HG03521 (cell line): ENCODE data around the gene LOXHD1.

Experiments
- ATAC-seq: cut with Tn5 transposase; IDR thresholded peaks from one replicate; pipeline ENCODE4 v1.9.1; 2021; ENCODE audit warnings: mild to moderate bottlenecking, moderate library complexity; ENCODE audit not compliant: unreplicated experiment

The LOXHD1 gene

DNA sequence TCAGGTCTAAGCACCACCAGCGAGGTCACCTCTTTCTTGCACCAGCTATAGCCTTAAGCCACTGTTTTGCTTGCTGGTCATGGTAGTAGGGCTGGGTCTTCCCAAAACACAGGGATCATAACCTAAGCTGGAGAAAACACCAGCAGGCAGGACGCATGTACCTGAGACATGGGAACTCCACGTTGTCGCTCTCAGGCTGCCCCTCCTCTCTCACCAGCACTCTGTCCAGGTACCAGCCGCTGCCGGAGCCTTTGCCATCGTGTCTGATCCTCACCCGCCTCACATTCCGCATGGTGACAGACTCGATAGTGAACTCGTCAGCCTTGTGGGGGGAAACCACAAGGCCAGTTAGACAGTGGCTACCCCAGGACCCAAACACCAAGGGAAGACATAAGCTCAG is 79.5 kb downstream of the LOXHD1 start:
- no peak for ATAC-seq

DNA sequence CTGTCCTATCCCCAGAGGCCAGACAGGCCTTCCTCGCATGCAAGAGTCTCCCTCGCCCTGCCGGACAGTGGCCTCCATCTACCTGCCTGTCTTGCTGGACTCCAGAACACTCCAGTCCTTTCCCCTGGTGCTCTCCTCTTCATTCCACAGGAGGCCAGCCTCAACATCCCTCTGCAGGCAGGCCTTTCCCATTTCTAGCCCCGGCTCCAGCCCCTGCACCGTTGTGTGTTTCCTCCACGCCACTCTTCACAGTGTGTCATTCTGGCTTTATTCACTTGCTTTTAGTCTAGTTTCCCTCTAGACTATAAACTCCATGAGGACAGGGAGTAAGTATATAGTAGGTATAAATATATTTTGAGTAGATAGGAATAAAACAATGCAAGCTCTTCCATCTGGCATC is 81.2 kb downstream of the LOXHD1 start:
- no peak for ATAC-seq

DNA sequence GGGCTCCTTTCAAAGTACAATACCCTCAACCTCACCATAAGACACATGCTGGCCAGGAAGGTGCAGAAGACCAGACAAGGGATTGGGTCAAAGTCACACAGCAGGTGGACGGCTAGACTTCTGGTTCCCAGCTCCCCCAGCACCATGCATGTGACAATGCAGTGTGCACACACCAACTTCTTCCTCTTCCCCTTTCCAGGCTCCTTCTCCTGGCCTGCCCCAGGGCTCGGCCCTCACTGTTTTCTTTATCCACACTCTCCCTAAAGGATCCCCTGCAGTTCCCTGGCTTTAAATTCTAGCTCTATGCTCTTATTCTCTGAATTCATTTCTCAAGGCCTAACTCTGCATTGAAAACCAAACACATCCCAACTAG is 82.3 kb downstream of the LOXHD1 start:
- ATAC-seq = no peak

DNA sequence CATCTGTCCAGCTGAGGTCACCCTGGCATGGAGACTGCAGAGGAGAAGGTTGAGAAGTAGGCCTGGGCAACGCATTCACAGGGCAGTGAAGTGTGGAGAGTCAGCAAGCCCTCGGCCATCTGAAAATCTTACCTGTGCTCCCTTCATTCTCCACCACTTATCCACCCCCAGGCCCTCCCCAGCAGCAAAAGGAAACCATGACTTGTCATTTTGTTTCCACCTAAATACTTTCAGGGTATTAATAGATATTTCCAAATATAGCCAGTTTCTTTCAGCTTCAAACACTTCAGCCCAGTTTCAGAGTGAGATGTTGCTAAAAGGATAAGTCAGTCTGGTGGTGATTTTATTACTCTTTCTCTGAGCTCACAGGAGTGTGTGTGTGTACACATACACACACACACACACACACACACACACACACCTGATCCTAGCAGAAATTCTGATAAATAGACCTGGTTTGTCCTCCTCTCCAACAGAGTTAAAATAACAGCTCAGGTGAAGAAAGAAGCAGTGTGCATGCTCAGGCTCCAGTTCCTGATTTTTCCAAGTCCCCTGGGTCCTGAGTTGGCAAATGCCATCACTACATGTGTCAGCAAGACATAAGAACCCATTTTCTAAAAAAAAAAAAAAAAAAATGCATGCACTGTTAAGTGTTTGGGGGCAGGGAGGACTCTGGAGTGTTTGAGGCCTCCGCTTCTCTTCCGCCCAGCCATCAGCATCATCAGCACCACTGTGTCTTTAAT is 82.8 kb downstream of the LOXHD1 start:
- ATAC-seq = no peak

DNA sequence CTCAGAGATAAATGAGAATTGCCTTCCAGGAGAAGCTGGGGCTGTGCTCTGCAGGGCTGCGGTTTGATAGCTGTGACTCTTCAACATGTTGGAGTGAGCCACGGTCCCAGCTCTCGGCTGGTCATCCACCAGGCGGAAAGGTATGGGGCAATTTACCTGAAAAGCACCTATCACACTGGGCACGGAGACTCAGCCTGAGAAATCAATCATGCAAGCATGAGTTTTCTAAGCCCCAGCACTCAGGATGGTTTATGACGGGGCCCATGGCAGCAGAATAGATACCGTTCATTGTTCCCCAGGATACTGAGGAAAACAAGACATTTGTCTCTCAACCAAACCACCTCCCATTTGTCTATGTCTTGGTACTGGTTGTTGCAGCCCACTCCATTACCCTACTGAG is 83.9 kb downstream of the LOXHD1 start:
- no peak for ATAC-seq

DNA sequence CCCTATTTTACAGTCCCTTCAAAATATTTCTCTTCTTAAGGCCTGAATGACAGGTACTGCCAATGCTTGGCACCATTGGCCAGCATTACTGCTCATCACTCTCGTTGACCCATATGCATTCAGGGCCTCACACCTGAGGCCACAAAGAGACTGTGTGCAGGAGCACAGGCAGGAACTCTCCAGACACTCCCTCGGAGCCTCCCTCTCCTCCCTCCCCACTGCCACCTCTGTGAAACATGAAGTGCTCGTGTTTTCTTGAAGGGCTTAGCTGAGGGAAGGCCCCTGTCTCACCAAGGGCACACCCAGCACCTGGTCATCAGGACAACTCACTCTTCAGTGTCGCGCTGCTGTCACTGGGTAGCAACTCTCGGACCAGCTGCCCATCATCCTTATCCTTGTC is 85.3 kb downstream of the LOXHD1 start:
- no peak for ATAC-seq

DNA sequence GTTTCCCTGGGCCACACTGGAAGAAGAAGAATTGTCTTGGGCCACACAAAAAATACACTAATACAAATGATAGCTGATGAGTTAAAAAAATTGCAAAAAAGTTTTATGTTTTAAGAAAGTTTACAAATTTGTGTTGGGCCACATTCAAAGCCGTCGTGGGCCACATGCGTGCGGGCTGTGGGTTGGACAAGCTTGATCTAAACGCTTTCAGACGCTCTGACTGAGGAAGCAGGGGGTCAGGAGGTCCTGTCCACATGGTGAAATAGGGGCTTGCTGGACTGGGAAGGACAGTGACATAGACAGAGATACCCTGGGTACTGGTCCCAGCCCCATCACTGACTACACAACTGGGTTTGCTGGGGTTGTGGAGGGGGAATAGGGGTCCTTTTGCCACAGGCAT is 86.4 kb downstream of the LOXHD1 start:
- ATAC-seq = no peak

DNA sequence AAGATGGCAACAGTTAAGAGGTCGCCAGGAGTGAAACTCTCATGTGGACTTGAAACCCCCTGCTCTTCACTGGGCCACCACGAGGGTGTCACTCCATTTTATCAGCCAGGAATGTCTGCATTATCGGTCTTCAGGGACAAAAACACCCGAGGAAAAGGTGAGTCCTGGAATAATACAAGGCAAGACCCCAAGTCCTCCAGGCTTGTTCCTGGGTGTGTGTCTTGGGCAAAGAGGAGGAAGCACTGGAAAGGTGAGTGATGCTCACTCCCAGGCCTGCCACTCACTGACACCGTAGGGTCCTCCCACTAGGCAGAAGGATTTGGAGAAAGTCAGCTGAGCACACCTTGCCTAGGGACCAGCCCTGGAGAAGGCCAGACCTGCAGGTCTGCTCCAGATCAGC is 86.9 kb downstream of the LOXHD1 start:
- no peak for ATAC-seq

DNA sequence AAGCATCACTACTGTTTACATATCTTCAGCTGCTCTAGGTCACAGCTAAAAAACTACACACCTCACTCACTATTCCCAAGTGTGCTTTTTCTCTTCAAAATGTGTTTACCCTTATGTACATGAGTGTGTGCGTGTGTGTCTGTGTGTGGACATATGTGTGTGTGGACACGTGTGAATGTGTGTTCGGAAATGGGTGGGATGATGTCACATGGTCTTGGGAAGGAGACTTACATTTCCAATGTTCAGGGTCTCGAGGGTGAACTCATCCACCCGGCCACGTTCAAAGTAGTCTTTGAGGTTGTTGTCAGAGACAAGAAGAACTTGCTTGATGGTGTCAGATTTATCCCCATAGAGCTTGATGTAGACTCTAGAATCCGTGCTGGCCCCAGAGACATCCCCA is 87.8 kb downstream of the LOXHD1 start:
- ATAC-seq = no peak

DNA sequence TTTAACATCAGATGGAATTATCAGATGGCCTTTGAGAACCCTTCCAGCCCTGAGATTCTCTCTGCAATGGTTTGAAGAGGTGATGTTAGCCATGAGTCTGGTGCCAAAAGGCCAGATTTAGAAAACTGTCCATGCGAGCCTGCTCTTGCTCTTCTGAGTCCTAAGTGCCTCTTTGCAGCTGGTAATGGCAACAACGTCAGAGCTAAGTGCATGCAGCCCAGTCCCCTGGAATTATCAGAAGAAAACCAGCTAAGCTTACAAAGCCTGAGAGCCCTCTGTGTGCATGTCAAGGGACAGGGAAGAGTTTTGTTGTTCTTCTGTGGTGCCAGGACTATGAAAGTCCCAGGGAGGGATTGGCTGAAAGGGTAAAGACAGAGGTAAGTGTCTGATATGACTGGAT is 89.8 kb downstream of the LOXHD1 start:
- ATAC-seq = no peak

DNA sequence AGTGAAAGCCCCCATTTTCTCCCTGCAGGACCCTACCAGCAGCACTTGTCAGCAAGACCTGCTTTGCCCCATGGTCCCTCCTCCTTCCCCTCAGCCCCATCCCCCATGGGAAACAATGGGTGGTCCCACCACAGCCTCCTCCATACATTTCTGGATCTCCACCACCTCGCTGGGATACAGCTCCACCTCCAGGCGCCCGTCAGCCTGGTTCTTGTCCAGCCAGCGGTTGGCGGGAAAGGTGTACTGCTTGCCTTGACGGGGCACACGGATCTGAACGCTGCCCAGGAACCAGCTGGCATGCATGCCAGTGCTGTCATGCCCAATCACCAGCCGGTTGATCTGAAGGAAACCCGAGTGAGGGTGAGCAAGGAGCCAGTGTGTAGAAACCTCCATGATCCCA is 90.9 kb downstream of the LOXHD1 start:
- no peak for ATAC-seq

DNA sequence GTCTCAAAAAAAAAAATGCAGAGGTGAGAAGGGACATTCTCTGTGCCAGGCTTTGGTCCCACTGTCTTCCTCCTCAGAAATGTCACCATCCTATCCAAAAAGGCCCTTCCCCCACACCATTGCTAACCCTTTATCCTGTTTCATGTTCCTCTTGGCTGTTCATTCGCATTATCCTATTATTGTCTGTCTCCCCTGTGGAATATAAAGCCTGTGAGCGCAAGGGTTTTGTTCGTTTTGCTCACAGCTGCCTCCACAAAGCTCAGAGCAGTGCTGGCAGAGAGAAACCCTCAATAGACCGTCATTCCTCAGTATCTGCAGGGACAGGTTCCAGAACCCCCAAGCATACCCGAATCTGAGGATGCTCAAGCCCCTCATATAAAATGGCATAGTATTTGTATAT is 91.8 kb downstream of the LOXHD1 start:
- ATAC-seq = no peak

DNA sequence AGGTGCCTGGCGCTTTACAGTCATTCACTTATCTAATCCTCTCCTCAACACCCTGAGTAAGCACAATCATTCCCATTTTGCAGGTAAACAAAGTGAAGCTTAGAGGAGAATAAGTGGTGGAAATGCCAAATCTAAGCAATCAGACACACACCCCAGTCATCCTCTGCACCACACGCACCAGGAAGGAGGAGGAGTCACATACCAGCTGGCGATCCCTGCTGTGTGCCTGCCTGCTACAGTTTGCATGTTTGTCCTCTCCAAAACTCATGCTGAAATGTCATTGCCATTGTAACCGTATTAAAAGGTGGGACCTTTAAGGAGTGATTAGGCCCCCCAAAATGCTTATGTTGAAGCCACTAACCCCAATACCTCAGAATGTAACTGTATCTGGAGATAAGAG is 93.7 kb downstream of the LOXHD1 start:
- no peak for ATAC-seq

DNA sequence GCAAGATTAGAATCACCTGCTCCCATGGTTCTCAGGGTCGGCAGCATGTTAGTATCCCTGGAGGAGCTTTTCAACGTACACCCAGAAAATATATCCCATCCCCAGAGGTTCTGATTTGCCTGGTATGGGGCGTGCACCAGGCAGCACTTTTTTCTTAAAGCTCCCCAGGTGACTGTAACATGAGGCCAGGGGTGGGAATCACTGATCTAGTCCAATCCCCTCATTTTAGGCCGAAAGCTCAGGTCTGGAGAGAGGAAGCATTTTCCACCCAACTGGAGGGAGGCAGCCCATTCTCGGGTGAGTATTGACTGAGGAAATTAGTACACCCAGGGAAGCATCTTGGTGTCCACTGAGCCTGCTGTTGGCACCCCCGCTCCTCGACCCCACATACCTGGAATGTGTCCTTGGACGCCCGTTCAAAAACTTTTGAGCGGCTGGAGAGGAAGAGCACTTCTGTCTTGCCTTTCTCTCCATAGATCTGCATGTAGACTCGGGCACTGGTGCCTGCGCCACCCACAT is 94.3 kb downstream of the LOXHD1 start:
- ATAC-seq = no peak

DNA sequence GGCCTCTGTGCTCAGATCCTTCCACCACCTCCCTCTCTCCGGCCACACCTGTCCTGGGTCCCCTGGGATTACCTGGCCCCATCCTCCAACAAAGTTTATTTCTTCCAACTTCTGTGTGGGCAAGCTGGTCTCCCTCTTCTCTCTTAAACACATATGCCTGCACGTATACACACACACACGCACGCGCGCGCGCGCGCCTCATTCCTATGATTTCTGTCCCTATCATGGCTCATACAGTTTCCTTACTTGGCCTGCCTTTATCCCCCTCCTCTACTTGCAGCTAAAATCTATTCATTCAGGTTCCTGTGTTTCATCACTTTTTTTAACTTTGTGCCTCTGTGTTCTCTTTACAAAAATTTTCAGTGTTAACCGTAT is 96.4 kb downstream of the LOXHD1 start:
- no peak for ATAC-seq

DNA sequence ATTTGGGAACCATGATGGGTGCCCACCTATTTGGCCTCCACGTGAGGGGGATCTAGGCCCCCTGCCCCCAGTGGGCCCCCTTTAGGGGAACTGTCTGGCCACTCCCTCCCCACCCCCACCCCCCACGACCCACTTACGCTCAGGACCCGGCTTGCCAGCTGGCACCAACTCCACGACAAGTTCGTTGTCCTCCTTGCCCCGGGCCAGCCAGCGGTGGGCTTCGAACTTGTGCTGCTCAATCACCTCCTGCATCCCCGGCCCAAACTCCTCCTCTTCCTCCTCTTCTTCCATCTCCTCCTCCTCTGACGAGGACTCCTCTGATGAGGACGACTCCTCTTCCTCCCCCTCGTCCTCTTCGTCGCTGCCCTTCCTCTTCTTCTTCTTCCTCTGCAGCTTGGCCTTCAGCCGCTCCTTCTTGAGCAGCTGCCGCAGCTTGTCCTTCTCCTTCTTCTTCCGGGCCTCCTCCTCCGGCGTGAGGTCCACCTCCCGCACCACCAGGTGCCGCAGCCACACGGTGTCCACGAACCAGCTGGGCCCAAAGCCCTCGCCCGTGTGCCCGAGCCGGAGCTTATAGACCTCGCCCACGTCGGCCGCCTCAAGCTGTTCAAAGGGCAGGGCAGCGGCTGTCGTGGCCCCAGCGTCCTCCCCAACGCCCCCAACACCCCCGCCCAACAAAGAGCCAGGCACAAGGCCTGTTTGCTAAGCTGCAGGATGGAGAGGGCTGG is 96.9 kb downstream of the LOXHD1 start:
- ATAC-seq = no peak

DNA sequence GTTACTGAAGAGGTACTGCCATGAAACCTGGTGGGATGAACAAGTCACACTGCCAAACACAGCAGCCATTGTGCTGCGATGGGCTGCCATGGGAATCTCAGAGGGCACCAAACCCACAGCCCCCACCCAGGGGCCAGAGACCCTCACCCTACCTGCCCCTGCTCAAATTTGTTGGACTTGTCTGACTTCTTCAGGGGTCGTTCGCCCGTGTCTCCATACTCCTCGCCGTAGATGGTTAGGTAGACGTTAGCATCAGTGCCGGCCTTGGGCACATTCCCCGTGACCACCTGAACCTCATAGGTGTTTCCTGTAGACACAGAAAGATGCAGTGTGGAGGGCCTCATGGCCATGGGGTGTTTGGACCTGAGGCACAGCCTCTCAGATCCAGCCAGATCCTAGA is 97.7 kb downstream of the LOXHD1 start:
- no peak for ATAC-seq

DNA sequence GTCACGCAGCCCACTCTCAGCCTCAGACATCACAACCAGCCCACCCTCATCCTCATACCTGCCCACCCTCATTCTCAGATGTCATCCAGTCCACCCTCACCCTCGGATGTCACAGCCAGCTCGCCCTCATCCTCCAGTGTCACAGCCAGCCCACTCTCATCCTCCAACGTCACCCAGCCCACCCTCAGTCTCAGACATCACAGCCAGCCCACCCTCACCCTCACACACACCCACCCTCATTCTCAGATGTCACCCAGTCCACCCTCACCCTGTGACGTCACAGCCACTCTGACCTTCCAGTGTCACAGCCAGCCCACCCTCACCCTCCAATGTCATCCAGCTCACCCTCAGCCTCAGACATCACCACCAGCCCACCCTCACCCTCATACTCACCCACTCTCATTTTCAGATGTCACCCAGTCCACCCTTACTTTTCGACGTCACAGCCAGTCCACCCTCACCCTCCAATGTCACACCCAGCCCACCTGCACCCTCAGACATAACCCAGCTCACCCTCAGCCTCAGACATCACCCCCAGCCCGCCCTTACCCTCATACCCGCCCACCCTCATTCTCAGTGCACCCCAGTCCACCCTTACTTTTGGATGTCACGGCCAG is 100.3 kb downstream of the LOXHD1 start:
- ATAC-seq = no peak

DNA sequence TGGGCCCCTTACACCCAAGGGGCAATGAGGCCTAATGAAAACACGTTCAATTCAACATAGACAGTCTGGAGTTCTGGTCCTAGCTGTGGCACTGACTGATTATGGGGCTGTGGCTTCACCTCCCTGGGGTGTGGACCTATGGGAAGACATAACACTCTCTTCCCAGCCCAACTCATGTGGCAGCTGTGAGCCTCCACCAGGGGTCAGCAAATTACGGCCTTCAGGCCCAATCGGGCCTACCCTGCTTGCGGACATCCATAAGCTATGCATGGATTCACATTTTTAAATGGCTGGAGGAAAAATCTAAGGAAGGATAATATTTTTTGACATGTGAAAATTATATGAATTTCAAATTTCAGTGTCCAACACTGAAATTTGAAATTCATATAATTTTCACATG is 101.3 kb downstream of the LOXHD1 start:
- no peak for ATAC-seq

DNA sequence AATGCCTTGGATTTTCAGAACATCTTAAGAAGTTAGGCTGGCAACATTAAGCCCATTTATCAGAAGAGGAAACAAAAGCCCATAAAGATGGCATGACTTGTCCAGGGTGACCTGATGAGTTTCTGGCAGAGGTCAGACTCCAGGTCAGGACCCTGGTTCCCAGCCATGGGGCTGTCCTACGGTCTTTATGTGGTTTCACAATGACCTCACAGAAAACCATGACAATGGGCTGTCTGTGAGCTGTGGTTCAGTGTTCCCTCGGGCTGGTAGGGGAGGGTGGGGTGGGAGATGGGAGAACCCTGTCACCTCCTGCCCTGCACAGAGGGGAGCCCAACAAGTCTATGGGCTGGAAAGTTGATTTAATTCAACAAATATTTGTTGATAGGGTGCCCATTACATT is 101.8 kb downstream of the LOXHD1 start:
- no peak for ATAC-seq

DNA sequence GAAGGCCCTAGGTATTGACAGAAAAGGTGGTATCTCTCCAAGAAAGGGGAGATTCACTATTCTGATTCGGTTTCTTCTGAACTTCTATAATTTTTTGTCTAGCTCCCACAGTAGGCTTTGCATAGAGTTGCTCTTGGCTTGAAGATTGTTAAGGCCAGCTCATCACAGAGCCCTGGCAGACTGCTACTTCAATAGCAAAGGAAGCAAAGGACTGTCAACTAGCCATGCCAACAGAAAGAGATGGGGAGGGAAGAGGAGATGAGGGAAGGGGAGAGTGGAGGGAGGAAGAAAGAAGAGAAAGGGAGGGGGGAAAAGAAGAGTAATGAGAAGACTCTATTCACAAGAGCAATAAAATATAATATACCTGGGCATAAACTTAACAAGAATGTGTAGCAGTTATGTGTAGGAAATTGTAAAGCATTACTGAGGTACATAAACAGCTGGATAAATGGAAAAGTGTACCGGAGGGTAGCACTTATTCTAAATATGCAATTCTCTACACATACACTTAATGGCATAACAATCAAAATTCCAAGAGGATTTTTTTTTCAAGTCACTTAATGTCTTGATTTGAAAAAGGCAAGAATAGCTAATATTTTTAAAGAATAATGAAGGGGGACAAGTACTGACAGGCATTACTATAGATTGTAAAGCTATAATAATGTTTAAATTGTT is 102.5 kb downstream of the LOXHD1 start:
- ATAC-seq = no peak

DNA sequence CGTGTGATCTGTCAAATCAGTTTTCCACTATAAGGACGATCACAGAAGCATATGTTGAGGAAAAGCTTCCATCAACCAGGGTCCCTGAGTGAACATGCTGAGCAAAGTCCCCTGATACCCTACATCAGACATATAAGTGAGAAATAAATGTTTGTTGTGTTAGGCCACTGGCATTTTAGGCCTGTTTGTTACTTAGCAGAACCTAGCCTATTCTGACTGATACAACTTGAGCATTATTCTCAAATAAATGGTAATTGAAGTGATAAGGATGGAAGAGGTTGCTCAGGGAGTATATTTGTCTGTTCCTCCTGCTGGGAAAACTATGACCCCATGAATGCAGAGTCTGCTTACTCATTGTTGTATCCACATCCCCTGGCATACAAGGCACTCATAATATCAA is 106.4 kb downstream of the LOXHD1 start:
- ATAC-seq = no peak
